ENCODE results near the gene FOLH1.
"Not testable (repeated sequence)": the region's sequence is repeated elsewhere in the genome, so short reads cannot be mapped to it uniquely, and the experiment has no call there.

DNA sequence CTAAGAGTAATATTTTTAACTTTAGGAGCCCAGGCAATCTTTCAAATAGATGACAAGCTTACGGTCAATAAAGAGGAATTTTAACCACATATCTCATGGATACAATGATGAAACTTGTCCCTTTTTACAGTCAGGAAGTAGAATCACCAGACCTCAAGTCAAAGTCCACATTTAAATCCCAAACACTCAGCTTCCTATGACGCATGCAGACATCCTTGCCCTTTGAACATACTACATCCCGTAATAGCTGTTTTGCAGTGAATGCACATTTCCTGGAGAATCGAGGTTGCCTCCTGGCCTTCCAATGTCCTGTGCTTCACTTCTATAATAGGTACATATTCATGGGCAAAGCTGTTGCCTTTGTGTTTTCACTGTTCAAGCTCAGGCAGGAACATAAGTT is 25.3 kb upstream of the FOLH1 start:
- TF ChIP-seq POLR2A (IDR thresholded peaks at IDR 0.05; ENCODE audit: low read depth, low read length); TAF1 (IDR thresholded peaks at IDR 0.05; ENCODE audit: borderline replicate concordance, low read depth, low read length): not testable (repeated sequence)
